ENCODE data around the gene EEPD1.

Gene EEPD1

GRCh38 chr7:36262309-36263094, 109.4 kb downstream of the EEPD1 start:
- no peak for TF ChIP-seq CTCF (IDR thresholded peaks at IDR 0.05; ENCODE audit: low read depth, low read length, missing control alignments)
- in situ Hi-C loops (cut with HindIII; ENCODE audit: low sequenced_read_pairs) = loop anchor here (5.0 kb wide), 1 partner anchor 100 kb away; no protein-coding TSS in a partner anchor
- H3K4me3 ChIP-seq (ENCODE audit: low read depth, low read length) = no peak overlapping the region
- DNase-seq (ENCODE audit: low read depth) = no peak

- in situ Hi-C loops (cut with HindIII; ENCODE audit: low sequenced_read_pairs) = loop anchor here (5.0 kb wide), 1 partner anchor 101 kb away; no protein-coding TSS in a partner anchor
- TF ChIP-seq CTCF (IDR thresholded peaks at IDR 0.05; ENCODE audit: low read depth, low read length, missing control alignments) = no peak
- H3K4me3 ChIP-seq (ENCODE audit: low read depth, low read length) = no peak overlapping the region
- DNase-seq (ENCODE audit: low read depth) = no peak
Observed at GRCh38 chr7:36263095-36263484, 110.0 kb downstream of the EEPD1 start.

GRCh38 chr7:36264123-36264801, 111.2 kb downstream of the EEPD1 start:
- TF ChIP-seq CTCF (IDR thresholded peaks at IDR 0.05; ENCODE audit: low read depth, low read length, missing control alignments) = no peak
- in situ Hi-C loops (cut with HindIII; ENCODE audit: low sequenced_read_pairs) = loop anchor here (5.0 kb wide), 1 partner anchor 102 kb away; no protein-coding TSS in a partner anchor
- no peak overlapping the region for H3K4me3 ChIP-seq (ENCODE audit: low read depth, low read length)
- DNase-seq (ENCODE audit: low read depth) = no peak

GRCh38 chr7:36264913-36265516, 112.0 kb downstream of the EEPD1 start:
- no peak overlapping the region for H3K4me3 ChIP-seq (ENCODE audit: low read depth, low read length)
- no peak for TF ChIP-seq CTCF (IDR thresholded peaks at IDR 0.05; ENCODE audit: low read depth, low read length, missing control alignments)
- in situ Hi-C loops (cut with HindIII; ENCODE audit: low sequenced_read_pairs) = loop anchor here (5.0 kb wide), 1 partner anchor 103 kb away; no protein-coding TSS in a partner anchor

GRCh38 chr7:36265680-36266079, 112.6 kb downstream of the EEPD1 start:
- no peak overlapping the region for H3K4me3 ChIP-seq (ENCODE audit: low read depth, low read length)
- in situ Hi-C loops (cut with HindIII; ENCODE audit: low sequenced_read_pairs) = no loop called here
- DNase-seq (ENCODE audit: low read depth) = no peak
- no peak for TF ChIP-seq CTCF (IDR thresholded peaks at IDR 0.05; ENCODE audit: low read depth, low read length, missing control alignments)

More at GRCh38 chr7:36264913-36265516, 112.0 kb downstream of the EEPD1 start:
- no peak for DNase-seq (ENCODE audit: low read depth)

- no peak for DNase-seq (ENCODE audit: low read depth)
- TF ChIP-seq CTCF (IDR thresholded peaks at IDR 0.05; ENCODE audit: low read depth, low read length, missing control alignments) = no peak
- in situ Hi-C loops (cut with HindIII; ENCODE audit: low sequenced_read_pairs) = no loop called here
- no peak overlapping the region for H3K4me3 ChIP-seq (ENCODE audit: low read depth, low read length)
Observed at GRCh38 chr7:36266190-36266589, 113.1 kb downstream of the EEPD1 start.
